Hematopoietic multipotent progenitor cell treated with erythropoietin and hydrocortisone succinate and interleukin-3 and kit ligand, for 4 days (in vitro differentiated cells): ENCODE measurements around the gene TNIP3.

Source experiments
- DNase-seq: peaks from one replicate; pipeline ENCODE4 v3.0.0-alpha.2; 2015

Gene TNIP3

GRCh38 chr4:121138039-121138825, 25.9 kb downstream of the TNIP3 start:
- no peak for DNase-seq

DNA sequence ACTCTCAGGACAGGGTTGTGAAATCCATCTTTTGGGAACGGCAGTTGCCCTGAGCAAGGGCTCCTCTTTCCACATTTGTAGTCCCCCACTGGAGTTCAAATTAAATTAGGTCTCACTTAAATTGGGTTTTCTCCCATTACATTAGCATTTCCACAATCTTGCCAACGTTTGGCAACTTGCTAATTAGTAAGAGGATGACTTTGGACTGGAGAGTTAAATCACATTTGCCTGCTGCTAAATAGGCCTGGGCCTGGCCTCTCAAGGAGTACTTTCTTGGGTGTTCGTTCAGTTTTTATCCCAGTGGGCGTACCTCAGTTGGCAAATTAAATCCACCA, 33.8 kb downstream of the TNIP3 start:
- no peak for DNase-seq

DNA sequence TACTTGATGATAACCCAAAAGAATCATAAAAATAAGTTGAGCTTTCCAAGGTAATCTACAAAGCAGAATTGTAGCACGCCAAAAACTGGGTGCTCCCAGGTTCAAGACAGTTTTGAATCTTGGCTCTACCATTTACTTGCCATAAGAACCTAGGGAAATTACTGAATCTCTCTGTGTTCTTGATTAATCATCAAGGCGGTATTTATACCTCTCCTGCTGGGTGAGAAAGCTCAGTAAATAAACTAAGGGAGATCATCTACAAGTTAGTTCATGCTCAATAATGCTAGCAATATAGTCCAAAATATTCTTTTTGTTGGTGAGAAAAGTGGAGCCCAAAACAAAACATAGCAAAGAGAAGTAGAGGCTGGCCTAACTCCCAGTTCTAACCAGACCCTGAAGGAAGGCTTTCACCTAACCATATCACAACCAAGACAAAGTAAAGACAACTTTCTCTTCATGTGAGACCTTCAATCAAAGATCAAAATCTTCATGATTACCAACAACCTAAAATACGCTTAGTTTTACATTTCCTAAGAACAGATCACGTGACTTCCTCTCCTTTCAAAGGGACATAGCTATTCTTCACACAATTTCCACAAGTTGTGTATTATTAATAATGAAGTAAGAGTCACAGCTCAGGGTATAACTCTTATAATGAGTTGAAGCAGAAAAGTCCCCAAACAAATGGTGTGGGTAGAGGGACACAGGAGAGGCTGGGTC, 34.4 kb downstream of the TNIP3 start:
- DNase-seq = no peak

- DNase-seq = no peak
Observed at GRCh38 chr4:121127100-121127499, 37.0 kb downstream of the TNIP3 start.

DNA sequence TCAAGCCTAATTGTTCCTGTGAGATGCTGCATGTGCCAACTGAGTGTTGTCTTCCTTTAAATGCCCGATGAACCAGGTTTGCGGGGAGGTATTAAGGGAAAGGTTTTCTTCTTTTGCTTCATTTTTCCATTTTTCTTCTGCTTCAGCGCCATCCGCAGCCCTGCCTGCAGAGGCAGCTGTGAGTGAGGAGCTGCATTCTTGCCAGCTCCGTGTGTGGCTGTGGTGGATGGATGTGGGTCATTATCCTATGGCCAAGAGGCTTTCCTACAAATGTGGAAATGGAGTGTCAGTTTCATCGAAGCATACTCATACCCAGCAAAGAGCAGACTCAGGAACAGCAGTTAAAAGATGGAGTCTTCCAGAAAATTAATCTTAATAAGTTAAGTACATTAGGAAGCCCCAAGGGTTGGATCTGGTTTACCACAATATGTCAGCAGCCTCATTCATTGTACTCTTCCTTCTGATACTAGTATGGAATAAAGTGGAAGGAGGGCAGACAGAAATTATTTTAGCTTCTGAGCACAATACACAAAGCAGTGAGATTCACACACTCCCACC, 37.6 kb downstream of the TNIP3 start:
- no peak for DNase-seq

DNA sequence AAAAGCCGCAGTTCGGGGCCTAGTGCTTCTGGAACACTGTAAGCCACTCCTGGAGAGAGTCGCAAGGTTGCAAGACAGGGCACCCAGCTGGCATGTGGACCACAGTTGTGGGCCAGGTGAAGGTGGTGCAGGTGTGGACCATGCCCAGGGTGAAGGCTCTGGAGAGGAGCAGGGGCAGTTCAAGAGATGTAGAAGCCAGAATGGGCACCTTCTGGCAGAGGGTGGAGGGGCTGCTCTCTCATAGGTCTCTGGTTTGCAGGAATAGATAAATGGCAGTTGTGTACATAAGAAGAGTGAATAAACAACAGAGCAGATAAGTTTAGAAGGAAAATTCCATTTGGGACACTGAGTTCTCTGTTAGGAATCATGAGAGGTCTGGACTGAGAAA, 38.6 kb downstream of the TNIP3 start:
- no peak for DNase-seq

DNA sequence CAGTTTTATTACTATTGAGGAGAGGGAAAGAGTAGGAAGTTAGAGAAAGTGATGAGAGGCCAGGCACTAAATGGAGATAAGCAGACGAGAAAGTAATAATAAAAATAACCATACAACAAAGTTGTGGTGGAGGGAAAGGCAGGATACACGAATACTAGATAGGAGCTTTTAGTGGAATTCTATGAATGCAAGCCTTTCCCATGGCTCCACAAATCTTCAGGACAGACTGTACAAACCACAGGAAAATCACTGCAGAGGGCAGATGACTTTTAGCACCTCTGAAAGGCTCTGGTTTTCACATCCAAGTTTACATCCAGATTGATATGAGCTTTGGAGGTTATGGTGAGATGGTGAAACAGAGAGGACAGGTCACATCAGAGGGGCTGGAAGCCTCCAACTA, 41.5 kb downstream of the TNIP3 start:
- DNase-seq = no peak

DNA sequence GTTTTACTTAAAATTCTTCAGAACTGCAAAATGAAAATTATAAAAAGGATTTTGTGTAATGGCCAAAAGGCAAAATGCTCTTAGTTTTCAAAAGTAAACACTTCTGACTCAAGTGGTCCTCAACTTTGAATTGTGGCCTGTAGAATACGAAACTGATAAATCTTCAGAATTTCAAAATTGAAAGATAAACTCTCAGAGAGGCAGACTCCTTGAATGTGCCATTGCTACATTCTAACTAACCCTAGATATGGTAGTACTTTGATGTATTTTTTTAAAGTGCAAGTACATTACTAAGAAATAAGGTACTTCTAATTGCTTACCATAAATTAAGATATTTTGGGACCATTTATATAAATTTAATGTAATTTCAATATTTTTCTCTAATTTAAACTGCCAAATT, 44.4 kb downstream of the TNIP3 start:
- DNase-seq = no peak

DNA sequence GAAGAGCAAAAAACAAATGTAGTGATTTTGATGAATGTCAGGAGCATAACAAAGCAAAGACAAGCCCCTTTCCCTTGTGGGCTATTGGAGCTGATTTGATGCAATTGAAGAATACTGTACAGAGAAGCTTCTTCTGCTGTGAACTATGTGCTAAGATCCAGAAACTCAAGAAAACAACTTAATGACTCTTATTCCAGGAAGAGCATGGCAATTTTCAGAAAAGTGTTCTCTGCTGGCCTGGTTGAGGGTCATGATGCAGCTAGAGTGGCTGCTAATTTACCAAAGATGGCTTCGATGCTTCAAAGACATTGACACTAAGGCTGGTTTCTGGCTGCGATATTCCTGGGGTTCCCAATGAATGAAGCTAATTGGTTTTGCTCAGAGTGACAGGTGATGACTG, 45.8 kb downstream of the TNIP3 start:
- no peak for DNase-seq

DNA sequence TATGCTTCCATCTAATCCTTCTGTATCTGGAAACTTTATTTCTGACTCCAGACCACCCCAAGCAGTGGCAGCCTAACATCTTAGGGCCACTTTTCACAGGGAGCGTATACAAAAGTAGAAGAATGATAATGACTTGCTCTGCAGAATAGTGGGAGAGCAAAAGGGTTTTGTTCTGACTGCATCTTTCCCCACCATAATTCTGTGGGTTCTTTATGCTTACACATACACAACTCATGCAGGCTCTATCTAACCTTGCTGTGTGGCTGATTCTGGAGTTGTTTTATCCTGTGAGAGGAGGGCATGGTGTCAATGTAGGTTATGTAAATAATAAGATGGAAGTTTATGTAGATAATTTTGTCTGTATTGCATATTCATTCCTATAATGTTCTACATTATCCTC, 49.4 kb downstream of the TNIP3 start:
- no peak for DNase-seq

DNA sequence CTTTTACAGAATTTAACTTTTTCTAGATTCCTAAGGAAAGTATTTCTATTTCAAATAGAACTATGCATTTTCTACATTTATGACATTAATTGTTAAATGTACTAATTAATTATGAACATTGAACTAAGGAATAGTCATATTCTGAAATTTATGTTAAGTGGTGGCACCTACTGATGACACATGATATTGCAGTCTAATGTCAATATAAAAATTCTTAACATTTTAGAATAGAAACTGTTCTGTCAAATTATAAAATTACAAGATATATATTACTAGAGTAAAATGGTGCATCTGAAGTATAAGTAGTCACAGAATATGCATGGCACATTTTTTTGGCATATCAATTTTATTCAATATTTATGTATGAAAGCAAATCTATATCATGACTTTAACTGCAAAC, 51.6 kb downstream of the TNIP3 start:
- peak; percentile 22 for DNase-seq

DNA sequence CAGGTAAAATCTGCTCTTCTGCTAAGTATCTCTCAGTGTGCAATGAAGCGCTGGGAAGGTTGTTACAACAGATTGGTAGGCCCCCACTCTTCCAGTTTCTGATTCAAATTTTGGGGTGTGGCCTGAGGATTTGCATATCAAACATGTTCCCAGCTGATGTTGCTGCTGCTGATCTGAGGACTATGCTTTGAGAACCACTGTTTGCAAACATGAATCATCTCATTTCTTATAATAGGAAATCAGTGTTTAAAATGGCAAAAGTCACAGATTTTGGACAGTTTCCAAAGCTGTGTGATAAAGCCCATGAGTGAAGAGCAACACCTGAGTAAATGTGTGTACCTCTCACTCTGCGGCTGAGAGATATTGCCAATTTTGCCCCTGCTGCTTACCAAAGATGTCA, 55.6 kb downstream of the TNIP3 start:
- DNase-seq = no peak

- DNase-seq = no peak
Observed at GRCh38 chr4:121107507-121107906, 56.6 kb downstream of the TNIP3 start.

DNA sequence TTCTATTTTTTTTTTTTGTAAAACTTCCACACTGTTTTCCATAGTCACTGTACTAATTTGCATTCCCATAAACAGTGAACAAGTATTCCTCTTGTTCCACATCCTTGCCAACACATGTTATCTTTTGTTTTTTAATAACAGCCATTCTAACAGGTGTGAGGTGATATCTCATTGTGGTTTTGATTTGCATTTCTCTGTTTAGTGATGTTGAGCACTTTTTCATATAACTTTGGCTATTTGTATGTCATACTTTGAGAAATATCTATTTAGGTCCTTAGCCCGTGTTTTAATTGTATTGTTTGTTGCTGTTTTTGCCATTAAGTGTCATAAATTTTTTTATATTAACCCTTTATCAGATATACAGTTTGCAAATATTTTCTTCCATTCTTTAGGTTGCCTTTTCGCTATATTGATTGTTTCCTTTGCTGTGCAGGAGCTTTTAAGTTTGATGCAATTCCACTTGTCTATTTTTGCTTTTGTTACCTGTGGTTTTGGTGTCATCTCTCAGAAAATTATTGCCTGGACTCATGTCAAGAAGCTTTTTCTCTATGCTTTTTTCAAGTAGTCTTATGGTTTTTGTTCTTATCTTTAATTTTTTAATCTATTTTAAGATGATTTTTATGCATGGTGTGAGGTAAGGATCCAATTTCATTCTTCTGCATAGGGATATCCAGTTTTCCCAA, 63.9 kb downstream of the TNIP3 start:
- no peak for DNase-seq

DNA sequence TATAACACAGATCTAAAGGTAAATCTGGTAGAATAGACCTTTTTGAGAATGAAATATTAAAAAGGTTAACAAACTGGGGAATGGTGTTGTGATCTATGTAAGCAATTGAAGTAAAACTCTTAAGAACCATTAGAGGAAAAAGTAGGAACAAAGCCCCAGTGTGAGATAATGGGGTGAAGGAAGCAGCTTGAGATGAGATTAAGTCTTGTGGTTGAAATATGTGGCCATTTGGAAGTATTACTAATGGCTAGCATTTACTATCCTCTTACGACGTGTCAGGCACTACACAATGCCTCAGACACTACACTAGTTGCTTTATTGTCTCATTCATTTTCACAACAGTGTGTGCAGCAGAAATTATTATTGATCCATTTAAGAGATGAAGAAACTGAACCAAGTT, 65.9 kb downstream of the TNIP3 start:
- DNase-seq = peak; percentile 78

DNA sequence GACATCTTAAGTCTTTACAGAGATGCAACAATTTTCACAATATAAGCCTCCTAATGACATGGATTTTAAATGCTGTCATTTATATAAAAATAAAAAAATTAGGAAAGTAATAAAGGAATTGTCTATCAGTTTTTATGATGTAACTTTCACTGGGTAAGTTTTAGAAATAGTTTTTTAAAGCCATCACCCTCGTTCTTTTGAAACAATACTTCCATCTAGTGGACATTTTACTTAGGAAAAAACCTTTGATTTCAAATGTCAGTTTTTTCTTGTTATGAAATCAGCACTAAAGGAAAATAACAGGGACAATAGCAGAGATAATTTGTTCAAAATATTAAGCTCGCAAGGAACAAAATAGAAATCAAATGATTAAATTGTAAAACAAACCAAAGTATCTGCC, 67.5 kb downstream of the TNIP3 start:
- peak; percentile 68 for DNase-seq

- DNase-seq = no peak
Observed at GRCh38 chr4:121096191-121096590, 67.9 kb downstream of the TNIP3 start.

- DNase-seq = no peak
Observed at GRCh38 chr4:121094297-121094966, 69.7 kb downstream of the TNIP3 start.

GRCh38 chr4:121093261-121093660, 70.9 kb downstream of the TNIP3 start:
- no peak for DNase-seq

DNA sequence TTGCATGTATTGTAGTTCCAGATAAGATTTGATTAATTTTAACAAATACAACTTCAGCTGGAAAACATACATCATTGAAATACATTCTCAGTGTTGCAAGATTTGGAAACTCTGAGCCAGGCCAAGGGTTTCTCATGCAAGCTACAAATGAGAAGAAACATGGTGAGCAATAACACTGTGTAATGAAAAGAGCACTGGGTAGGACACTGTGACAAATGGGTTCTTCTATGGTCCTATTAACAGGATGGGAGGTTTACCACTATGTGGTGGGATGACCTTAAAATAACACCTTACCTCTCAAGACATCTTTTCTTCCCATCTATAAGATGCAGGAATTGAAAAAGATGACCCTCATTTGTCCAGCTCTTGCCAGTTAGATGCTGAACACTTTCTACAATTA, 72.2 kb downstream of the TNIP3 start:
- DNase-seq = no peak

GRCh38 chr4:121088867-121089266, 75.3 kb downstream of the TNIP3 start:
- DNase-seq = no peak
